Gastrocnemius medialis (tissue), 4 donors: ENCODE measurements around the gene PIGBOS1.

Source experiments
- CTCF ChIP-seq, 5 experiments: fragments of 450-650 bp in 3 of 5; fragments of 200-600 bp in 2 of 5; sonication (generic) in 2 of 5; IDR thresholded peaks in 4 of 5; conservative IDR thresholded peaks in 1 of 5; 1 replicate in 4 of 5; 2 replicates in 1 of 5; pipeline ENCODE4 v1.5.1; 2016 to 2019; ENCODE audit warnings: antibody characterized with exemption in 5 of 5, mild to moderate bottlenecking in 3 of 5, moderate library complexity in 3 of 5
- POLR2A ChIP-seq, 2 donors: fragments of 450-650 bp; IDR thresholded peaks; one replicate each; pipeline ENCODE4 v1.6.1; 2017; ENCODE audit warnings: antibody characterized with exemption in 2 of 2, mild to moderate bottlenecking in 2 of 2, moderate library complexity in 2 of 2

- TF ChIP-seq CTCF (IDR thresholded peaks at IDR 0.05 in 4 of 5, conservative IDR thresholded peaks at IDR 0.05 in 1 of 5) (no peak), POLR2A (IDR thresholded peaks at IDR 0.05) (no peak)
Measured at GRCh38 chr15:55282284-55282833, 36.6 kb downstream of the PIGBOS1 start.
